Heart right ventricle (tissue), 16 donors: Measurements from ENCODE around the gene CASR. TPM values are rescaled to one million over a fixed set of nuclear protein-coding genes. Genes with fewer than 3 reads are reported as not detected.

Experiments
- ATAC-seq, 8 donors: fragments of 200-7000 bp; cut with Tn5 transposase; one replicate each; pipeline ENCODE4 v1.9.1; 2020; ENCODE audit warnings: mild to moderate bottlenecking in 8 of 8, moderate library complexity in 8 of 8, moderate number of reproducible peaks in 1 of 8
- DNase-seq, 2 donors: peaks; one replicate each; pipeline ENCODE4 v3.0.0-alpha.2; 2020
- H3K27ac ChIP-seq, 10 donors: fragments of 200-600 bp; sonication (generic) in 2 of 10; one replicate each; pipeline versions ENCODE4 v1.5.0 to v1.8.0; 2020 to 2022; ENCODE audit warnings: mild to moderate bottlenecking in 3 of 10
- H3K27me3 ChIP-seq, 7 donors: fragments of 200-600 bp; one replicate each; pipeline ENCODE4 v1.8.0; 2021 to 2022; ENCODE audit warnings: mild to moderate bottlenecking in 2 of 7
- H3K36me3 ChIP-seq, 9 donors: fragments of 200-600 bp; sonication (generic) in 1 of 9; one replicate each; pipeline versions ENCODE4 v1.5.0 to v1.8.0; 2020 to 2022; ENCODE audit warnings: mild to moderate bottlenecking in 2 of 9
- H3K4me1 ChIP-seq, 9 donors: fragments of 200-600 bp; sonication (generic) in 1 of 9; one replicate each; pipeline versions ENCODE4 v1.5.0 to v1.8.0; 2020 to 2022; ENCODE audit warnings: mild to moderate bottlenecking in 4 of 9
- H3K4me3 ChIP-seq, 10 donors: fragments of 200-600 bp; sonication (generic) in 2 of 10; one replicate each; pipeline versions ENCODE4 v1.5.0 to v1.8.0; 2020 to 2022; ENCODE audit warnings: mild to moderate bottlenecking in 7 of 10, moderate library complexity in 2 of 10
- H3K9me3 ChIP-seq, 11 donors: fragments of 200-600 bp in 10 of 11; sonication (generic) in 2 of 11; one replicate each; pipeline versions ENCODE4 v1.5.0 to v1.8.0; 2013 to 2022; ENCODE audit warnings: mild to moderate bottlenecking in 2 of 11, control low read depth in 1 of 11, moderate library complexity in 1 of 11
- CTCF ChIP-seq, 9 donors: fragments of 200-600 bp; sonication (generic) in 2 of 9; IDR thresholded peaks; one replicate each; pipeline versions ENCODE4 v1.5.0 to v1.8.0; 2021 to 2022; ENCODE audit warnings: antibody characterized with exemption in 9 of 9, mild to moderate bottlenecking in 5 of 9, moderate library complexity in 1 of 9
- WGBS, 2 donors: extraction: QIAGEN DNeasy Blood & Tissue Kit; methylation state at CpG; one replicate each; pipeline ENCODE4 v1.1.7; 2013; ENCODE audit warnings: inconsistent platforms in 1 of 2; 5-methylcytosine and 5-hydroxymethylcytosine counted together
- intact Hi-C, 10 donors: fragments of 100-400 bp; cut with DNase I; formaldehyde crosslinking; loops; one replicate each; pipeline versions ENCODE4 v1.11.1 to v1.14.2; 2022
- polyA plus RNA-seq, 2 donors: library from polyadenylated mRNA; stranded (reverse); fragments of 200-250 nt; gene quantifications; one replicate each; pipeline ENCODE4 v1.2.3, GENCODE V29; 2013
- total RNA-seq, 10 donors: library from RNA; stranded (reverse); fragmentation: NEBNext Ultra II Directional in 3 of 10; extraction: Animal tissue kit (Norgen Biotek cat#: 25700) in 3 of 10; gene quantifications; one replicate each; pipeline versions ENCODE4 v1.2.1 to v1.2.4, GENCODE V29; 2021 to 2023
- donor health status: Arrhythmogenic right ventricular cardiomyopathy.
- donor health status: ischemic (EF 13 %, LVEDD 7.1; RV severe dilation, severe dysfunction).
- donor health status: healthy with polysubstance abuse.
- donor health status: DM: no; HTN: yes; CAD: no.
- donor health status: DM: no; HTN: no; CAD: no.
- donor health status: ischemic (EF 25% LVEDD 6.9; RV normal size, moderate dysfunction).
- donor health status: ischemic (EF 25% LVEDD 5.7; RV mildly dilated, moderate dysfunction).
- donor health status: healthy.
- donor health status: DM: yes; HTN: yes; CAD: no.
- donor health status: Ischemic cardiomyopathy.
- donor health status: ischemic (EF 35%, LVEDD 5.7; RV mildly dilated, moderate dysfunction).
- donor health status: nonischemic (EF 11% LVEDD 7.7; RV severe dilation, severe dysfunction).
- donor health status: DM: yes; HTN: yes; CAD: no.
- donor health status: PGD.
- donor health status: ischemic (EF 29% LVEDD 5.4; RV normal size, mild dysfunction).
- donor health status: nonischemic (EF 23%, LVEDD 6.1; RV moderate dilation, normal function).

CASR gene
- total and polyA plus RNA-seq, 12 donors, result not detected

- intact Hi-C loops, result no loop called here
- no peak for ATAC-seq
- no peak for DNase-seq
- Histone ChIP-seq H3K4me1 (no peaks in the 10 kb centered on the region), H3K9me3 (peaks cover 0 to 10% (median 5%) of the 10 kb centered on the region in 11 donors), H3K36me3 (no peaks in the 10 kb centered on the region), H3K27ac (no peak overlapping the region), H3K27me3 (no peaks in the 10 kb centered on the region), H3K4me3 (no peak overlapping the region)
- TF ChIP-seq CTCF (IDR thresholded peaks at IDR 0.05), result no peak
These were observed 117.6 kb downstream of the CASR start for GRCh38 chr3:122301063-122301462.

GRCh38 chr3:122305818-122306621 lies 122.6 kb downstream of the CASR start:
- no peak overlapping the region for H3K4me3 ChIP-seq
- TF ChIP-seq CTCF (IDR thresholded peaks at IDR 0.05), result no peak
- ATAC-seq, result peak in 1 of 8 donors; percentile 41

GRCh38 chr3:122306622-122306953 lies 123.1 kb downstream of the CASR start:
- H3K4me1 ChIP-seq, result no peaks in the 10 kb centered on the region
- no peaks in the 10 kb centered on the region for H3K27me3 ChIP-seq
- H3K4me3 ChIP-seq, result no peak overlapping the region
- no peak for TF ChIP-seq CTCF (IDR thresholded peaks at IDR 0.05)
- intact Hi-C loops, result no loop called here
- ATAC-seq (no peak), DNase-seq (no peak)
- no peaks in the 10 kb centered on the region for H3K36me3 ChIP-seq
- H3K9me3 ChIP-seq, result no peaks in the 10 kb centered on the region
- H3K27ac ChIP-seq, result no peak overlapping the region
- 53 to 74% methylated on average over 2 of the region's 2 CpGs for WGBS, 2 donors

More at GRCh38 chr3:122305818-122306621, 122.6 kb downstream of the CASR start:
- no peak overlapping the region for H3K27ac ChIP-seq
- no peaks in the 10 kb centered on the region for H3K9me3 ChIP-seq
- no peaks in the 10 kb centered on the region for H3K4me1 ChIP-seq
- WGBS, 2 donors, result 34 to 45% methylated on average over 3 of the region's 3 CpGs
- DNase-seq, result no peak
- H3K27me3 ChIP-seq, result no peaks in the 10 kb centered on the region
- intact Hi-C loops, result no loop called here
- H3K36me3 ChIP-seq, result no peaks in the 10 kb centered on the region

GRCh38 chr3:122307094-122307687 lies 123.7 kb downstream of the CASR start:
- 69 to 72% methylated on average over 4 of the region's 4 CpGs for WGBS, 2 donors
- ATAC-seq (no peak), DNase-seq (no peak)
- Histone ChIP-seq H3K27me3 (no peaks in the 10 kb centered on the region), H3K4me1 (no peaks in the 10 kb centered on the region), H3K4me3 (no peak overlapping the region), H3K9me3 (no peaks in the 10 kb centered on the region), H3K27ac (no peak overlapping the region), H3K36me3 (no peaks in the 10 kb centered on the region)
- intact Hi-C loops, result no loop called here
- no peak for TF ChIP-seq CTCF (IDR thresholded peaks at IDR 0.05)
